HG03520 (cell line): Measurements from ENCODE around the gene PEAK1.
"Not testable (repeated sequence)": the region's sequence is repeated elsewhere in the genome, so short reads cannot be mapped to it uniquely, and the experiment has no call there.

Source experiments
- ATAC-seq: cut with Tn5 transposase; IDR thresholded peaks from one replicate; pipeline ENCODE4 v1.9.1; 2021; ENCODE audit warnings: mild to moderate bottlenecking, moderate library complexity; ENCODE audit not compliant: unreplicated experiment

The PEAK1 gene

DNA sequence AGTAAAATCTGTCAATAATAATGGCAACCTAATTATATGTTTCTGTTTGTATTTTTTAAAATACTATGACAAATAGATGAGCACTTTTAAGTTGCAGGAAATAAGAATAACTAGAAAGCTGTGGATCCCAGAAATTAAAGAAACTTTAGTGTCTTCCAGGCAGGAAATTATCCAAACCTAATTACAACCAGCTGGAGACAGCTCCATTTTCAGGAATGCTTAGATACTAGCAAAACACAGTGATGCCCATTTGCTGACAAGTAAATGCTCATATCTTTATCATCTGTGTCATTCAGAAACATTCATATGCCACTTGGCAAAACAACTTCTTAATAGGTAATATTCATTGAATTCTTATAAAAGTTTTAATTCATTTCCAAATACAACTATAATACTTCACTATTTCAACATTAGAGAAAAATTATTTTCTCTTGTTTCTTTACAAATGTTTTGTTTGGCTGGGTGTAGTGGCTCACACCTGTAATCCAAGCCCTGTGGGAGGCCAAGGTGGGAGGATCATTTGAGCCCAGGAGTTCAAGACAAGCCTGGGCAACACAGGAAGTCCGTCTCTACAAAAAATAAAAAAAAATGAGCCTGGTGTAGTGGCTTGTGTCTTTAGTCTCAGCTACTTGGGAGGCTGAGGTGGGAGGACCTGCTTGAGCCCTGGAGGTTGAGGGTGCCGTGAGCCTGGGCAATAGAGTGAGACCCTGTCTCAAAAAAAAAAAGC is 179.9 kb downstream of the PEAK1 start:
- no peak for ATAC-seq

DNA sequence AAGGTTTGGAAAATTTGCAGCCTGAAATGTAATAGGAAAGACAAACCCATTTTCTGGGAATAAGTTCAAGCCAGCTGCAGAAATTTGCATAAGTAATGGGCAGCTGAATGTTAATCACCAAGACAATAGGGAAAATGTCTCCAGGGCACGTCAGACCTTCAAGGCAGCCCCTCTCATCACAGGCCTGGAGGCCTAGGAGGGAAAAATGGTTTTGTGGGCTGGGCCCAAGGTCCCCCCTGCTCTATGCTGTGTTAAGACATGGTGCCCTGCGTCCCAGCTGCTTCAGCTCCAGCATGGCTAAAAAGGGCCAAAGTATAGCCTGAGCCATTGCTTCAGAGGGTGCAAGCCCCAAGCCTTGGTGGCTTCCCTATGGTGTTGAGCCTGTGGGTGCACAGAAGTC is 184.3 kb downstream of the PEAK1 start:
- no peak for ATAC-seq

DNA sequence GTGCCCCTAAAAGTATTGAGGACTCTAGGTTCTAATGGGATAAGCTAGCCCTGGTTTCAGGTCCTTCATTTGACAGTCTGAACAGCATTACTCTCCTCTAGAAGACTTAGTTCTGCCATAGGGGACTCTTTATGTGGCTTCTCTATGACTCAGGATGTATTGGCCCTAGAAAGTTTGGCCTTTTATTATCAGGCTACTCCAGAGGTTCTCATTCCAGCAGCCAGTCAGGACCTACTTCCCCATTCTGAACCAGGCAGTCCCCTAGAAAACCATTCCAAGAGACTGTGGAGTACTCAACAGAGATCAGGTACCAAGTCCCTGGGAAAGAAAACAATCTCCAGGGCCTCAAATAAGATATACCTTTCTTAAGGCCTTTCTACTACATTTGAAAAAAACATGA is 191.1 kb downstream of the PEAK1 start:
- ATAC-seq: no peak

DNA sequence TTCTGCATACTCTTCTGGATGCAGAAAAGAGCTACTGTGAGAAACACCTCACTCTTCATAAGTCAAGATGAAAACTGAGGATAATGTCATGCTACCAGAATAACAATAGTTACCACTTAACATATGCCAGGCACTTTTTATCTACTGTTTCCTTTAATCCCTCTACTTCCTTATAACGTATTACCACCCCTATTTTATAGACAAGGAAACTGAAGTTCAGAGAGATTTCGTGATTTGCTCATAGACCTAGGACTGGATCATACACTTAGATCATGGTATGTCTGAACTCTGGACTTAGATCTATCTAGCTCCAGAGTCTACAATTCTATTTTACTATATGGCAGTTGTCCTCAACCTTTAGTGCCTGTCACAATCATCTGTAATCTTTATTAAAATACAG is 193.3 kb downstream of the PEAK1 start:
- no peak for ATAC-seq

DNA sequence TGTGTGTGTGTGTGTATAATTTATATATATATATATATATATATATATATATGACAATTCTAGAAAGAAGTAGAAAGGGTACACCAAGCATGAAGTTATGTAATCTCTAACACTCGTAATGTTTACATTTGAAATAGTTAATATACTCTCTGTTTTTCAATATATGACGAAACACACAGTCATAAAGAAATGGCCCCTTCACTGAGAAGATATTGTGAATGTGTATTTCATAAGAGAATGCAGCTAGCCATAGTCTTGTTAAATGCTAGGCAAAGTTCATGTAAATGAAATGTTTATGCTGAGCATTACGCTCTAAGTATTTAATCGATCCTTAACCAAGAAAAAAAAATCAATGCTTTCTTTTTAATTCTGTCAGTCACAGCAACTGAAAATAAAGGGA is 194.3 kb downstream of the PEAK1 start:
- ATAC-seq: no peak

DNA sequence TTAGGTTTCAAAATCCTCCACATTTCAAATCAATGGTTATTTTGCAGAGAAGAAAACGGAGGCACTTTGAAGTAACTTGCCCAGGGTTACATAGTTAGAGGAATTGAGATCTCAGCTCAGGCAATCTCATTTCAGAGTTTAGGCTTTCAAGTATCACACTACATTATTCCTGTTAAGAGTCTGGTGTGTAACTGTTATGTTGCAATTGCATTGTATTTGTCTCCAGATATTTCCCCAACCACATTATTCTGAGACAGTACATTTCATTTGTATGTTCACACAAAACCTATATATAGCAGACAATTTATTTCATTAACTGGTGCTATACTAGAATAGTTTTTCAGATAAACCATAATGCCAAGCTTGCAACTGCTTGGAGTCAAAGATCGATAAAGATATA is 194.8 kb downstream of the PEAK1 start:
- no peak for ATAC-seq

DNA sequence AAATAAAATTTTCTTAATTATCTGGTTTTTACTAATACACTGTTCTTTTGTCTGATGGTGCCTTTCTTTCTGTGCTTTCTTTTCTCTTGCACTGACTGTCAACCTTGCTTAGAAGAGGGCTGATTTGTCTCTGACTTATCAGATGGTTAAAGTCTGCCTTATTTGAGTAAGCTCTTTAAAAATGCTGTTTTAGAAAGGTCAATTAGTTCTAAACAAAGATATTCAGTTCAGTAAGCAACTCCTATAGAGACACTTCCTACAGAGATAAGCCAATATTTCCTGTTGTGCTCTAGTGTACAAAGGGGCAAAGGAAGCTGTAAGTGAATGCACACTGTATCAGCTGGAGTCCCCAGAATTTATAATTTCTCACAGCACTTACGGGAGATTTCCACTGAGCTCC is 195.6 kb downstream of the PEAK1 start:
- no peak for ATAC-seq

DNA sequence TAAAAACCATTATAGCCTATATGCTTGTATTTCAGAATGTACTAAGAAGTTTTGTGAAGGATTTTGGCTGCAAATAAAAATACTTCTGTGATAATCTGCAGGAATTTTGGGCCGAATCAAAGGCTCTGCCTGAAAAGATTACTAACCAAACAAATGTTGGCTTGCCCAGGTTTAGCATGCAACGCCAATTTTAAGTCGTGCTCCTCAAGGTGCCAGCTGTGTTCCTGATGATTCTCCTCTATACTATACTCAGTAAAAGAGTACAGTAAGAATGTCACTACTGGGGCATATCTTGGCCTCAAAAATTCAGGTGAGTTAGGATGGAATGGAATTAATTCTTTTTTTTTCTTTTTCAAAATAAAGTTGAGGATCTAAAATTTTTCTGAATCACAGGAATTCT is 198.2 kb downstream of the PEAK1 start:
- ATAC-seq: no peak

DNA sequence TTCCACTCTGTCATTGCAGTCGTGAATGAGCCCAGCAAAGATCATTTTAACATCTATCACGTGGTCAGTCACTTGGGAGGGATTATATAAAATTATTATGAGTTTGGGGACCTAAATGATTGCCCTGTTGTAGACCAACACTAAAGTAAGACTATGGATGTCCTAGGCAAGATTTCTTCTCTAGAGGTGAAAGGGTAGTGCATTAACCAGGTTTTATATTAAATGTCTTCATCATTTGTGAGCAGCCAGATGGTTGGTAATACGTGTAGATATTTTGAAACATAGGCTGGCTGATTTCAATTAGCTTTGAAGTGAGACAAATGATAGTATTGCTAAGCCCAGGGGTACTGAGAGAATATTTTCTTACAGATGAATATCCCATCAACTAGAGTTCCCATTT is 198.7 kb downstream of the PEAK1 start:
- no peak for ATAC-seq

DNA sequence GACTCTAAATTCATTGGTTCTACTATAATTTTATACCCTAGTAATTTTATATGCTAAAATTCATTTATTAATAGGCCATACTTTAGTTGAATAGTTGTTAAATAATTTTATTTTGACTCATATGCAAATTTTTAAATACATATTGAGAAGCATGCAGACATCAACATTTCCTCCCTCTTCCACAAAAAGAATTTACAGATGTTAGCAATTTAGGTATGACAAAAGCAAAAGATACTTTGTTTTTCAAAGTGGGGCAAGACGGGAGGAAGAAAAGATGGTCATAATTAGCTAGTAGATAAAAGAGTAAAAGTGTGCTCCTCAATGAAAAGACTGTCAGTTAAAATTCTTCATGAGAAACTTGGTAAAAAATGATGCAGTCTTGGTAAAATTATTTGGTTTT is 200.1 kb downstream of the PEAK1 start:
- no peak for ATAC-seq

DNA sequence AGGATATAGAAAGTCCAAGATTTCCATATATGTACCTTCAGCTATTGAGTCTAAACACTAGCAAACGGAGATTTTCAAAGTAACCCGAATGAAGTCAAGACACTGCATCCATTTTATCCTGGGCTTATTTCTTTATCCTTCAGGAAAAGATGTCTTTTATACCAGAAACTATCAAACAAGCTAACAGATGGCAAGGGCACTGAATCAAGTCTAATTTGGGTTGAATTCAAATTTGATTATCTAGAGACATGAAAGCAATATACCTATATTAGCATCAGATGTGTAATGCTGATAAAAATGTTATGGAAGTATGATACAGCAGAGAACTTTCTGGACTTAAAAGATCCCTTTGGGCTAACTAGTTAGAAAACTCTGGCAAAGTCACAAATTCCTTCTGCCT is 210.7 kb downstream of the PEAK1 start:
- ATAC-seq: no peak

DNA sequence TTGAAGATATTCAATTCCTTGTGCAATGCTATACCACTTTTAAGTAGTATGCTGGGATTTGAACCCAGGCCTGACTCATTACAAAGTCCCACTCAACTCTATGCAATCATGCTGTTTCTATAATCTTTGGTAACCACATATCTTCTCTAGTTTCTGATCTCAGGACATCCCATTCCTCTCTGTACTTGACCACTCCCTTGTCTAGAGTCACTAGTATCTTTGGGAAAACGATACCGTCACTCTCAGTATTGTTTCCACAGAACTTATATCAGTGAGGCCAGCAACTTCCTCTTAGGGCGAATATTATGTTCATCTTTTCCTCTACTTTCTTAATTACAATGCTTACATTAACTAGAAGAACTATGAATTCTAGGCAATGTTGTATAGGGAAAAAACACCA is 211.7 kb downstream of the PEAK1 start:
- ATAC-seq: no peak

DNA sequence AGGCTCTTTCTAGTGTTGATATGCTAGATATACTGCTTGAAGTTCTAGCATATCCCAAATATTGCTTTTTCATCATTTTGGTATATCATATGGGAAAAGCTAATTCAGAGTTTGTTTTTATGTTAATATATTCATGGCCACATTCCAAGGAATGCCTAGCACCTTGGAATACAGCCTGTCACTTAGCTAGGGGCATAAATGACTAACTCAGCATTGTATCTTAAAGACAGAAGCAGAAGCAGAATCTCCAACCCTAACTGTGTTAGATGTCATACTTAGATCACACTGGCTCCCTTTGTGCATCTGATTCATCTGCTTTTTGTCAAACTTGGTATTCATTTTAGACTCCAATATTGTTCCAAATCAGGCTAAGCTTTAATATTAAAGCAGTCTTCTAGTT is 218.2 kb downstream of the PEAK1 start:
- no peak for ATAC-seq

DNA sequence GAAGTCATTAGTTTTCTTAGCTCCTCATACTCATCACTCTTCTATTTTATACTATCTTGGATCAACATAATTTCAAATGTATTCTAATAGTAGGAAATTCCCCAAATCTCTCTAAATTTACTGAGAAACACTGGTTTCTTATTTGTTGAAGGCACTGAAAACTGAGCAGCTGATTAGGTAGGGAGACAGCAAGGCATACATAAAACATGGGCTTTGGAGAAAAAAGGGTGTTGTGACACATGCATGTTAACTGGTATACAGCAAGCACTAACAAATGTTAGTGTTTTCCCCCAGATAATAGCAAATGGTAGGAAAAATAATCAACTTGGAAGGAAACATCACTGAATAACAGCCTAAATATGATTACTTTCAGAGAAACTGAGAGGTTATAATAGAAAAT is 223.5 kb downstream of the PEAK1 start:
- ATAC-seq: no peak

DNA sequence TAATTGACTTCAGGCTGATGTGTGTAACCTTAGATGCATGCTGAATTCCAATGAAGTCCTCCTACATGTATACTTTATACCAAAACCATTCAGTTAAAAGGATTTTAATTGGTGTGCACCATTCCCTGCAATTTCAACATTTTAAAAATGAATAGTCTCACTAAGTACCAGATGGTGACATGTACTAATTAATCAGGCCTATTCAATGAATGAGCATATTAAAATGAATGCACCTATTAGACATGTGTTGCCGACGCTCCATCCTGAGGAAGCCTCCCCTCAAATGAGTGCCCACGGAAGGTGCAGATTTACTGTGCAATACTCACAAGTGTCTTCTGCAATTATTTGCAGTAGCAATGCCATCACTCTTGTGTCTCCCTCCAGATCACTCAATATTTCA is 224.3 kb downstream of the PEAK1 start:
- ATAC-seq: no peak

DNA sequence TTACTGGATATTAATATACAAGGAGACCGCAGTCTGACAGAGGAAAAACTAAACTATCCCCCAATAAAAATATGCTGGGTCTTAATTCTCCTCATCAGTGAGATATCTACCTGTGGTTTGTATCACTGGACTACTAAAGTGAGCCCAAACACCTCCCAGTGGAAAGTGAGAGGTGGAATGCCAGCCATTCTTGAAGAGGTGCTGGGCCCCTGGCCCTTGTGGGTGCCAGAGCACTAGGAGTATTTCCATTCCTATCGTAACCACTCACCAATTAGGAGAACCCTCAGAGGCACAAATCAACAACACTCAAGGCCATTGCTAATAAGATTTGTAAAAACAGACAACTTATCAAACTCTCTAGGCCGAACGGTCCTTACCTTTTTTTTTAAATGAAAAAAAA is 227.5 kb downstream of the PEAK1 start:
- ATAC-seq: no peak

DNA sequence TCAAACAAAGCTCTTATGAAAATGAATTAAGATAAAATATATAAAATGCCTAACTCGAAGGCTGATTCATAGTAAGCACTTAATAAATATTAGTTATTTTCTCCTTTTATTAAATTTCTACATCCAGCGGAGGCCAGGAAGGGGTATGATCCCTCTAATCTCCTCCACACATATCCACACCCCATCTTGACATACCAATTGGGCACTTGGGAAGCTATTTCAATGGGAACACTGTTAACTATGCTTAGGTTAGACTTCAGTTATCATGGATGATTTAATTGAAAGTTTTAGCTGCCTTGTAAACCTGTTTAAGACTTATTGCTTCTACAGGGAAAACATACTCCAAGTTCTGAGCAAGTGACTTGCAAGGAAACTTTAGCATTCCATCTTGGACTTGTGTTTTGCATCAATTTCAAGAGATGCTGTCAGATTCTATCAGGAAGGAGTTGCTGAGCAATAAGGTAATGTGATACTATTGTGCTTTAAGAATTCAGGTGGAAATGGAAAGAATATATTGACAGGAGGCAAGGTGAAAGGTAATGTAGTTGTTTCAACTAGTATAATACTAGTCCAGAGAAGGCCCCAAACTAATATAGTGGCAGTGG is 228.6 kb downstream of the PEAK1 start:
- ATAC-seq: no peak

DNA sequence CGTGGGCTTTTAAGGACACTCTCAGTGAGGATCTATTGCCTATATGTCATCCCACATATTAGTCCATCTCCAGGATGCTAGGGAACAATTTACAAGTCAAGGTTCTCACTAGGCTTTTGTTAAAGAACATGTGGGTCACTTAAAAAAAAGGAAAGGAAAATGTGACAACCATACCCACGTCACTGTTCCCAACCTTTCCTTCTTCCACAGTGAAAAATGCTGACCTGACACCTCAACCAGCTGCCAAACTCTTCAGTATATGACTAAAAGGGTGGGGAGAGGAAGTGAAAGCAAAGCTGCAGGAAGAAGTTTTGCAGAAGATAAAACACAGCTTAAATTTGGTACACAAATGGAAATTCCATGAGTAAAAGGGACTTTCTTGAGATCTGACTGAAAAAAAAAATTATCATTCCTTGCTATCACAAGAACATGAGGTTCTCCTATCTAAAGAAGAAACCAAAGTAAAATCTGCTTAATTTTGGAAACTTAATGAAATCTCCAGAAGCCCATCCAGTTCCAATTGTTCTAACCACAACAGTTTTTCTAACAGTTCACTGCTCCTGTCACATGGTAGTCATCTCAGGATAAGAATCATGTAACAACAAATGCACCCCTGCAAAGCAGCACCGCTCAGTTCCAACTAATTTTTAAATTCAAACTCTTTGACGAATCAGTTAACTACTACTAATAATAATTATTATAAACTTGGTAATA is 232.0 kb downstream of the PEAK1 start:
- no peak for ATAC-seq

DNA sequence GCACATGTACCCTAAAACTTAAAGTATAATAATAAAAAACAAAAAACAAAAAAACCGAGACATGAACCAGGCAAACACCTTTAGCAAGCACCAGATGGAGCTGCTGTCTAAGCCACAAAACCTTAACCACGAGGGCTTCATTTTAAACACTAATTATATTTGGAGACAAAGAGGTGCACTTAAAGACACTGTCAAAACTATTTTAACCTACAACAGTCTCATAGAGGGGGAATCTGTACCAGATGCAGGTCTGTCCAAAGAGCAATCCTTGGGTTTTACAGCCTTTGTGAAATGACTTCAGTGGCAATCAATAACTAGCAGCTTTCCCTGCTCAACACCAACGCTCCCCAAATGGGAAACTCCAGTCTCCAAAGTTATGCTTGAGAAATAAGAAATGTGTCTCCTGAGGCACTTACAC is 233.3 kb downstream of the PEAK1 start:
- no peak for ATAC-seq

DNA sequence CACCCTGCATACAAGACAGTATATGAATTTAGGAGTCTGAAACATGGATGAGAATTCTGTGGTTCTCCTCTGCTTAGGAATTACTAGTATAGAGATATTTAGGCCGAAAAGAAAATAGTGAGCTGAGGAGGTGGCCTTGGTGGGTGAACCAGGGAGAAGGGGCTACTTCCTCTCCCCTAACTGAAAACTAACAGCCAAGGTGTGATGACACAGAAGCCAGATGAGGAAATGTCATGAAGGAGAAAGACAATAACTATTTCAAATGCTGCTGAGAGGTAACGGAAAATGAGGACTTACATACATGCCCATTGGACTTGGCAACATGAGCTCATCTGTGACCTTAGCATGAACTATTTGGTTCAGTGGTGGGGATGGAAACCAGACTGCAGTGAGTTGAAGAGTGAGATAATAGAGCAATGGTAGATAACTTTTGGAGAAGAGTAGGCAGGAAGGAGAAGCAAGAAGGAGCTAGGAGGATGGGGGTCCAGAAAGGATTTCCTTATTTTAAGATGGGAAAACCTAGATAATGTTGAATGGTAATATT is 234.6 kb downstream of the PEAK1 start:
- no peak for ATAC-seq

DNA sequence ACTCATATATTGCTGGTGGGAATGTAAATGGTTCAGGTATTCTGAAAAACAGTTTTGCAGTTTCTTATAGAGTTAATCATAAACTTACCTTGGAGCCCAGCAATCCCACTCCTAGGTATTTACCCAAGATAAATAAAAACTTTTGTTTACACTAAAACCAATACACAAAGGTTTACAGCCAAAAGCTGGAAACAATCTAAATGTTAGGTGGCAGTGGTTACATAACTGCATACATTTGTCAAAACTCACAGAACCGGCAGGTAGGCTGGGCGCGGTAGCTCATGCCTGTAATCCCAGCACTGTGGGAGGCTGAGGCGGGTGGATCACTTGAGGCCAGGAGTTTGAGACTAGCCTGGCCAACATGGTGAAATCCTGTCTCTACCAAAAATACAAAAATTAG is 235.6 kb downstream of the PEAK1 start:
- ATAC-seq: not testable (repeated sequence)

DNA sequence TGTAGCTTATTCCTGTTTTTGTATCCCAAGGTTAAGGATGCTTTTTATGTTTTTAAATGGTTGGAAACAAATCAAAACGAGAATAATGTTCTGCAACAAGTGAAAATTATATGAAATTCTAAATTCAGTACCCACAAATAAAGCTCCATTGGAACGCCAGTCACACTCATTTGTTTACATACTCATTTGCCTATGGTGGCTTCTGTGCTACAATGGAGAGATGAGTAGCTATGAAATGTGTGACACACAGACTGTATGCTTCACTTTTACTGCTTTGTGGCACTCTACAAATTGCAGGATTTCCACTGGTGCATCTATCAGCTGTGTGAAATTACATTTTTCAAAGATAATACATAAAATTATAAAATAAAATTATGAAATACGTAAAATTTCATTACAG is 236.8 kb downstream of the PEAK1 start:
- no peak for ATAC-seq
